ENCODE results near the gene FAM131A.

The FAM131A gene

DNA sequence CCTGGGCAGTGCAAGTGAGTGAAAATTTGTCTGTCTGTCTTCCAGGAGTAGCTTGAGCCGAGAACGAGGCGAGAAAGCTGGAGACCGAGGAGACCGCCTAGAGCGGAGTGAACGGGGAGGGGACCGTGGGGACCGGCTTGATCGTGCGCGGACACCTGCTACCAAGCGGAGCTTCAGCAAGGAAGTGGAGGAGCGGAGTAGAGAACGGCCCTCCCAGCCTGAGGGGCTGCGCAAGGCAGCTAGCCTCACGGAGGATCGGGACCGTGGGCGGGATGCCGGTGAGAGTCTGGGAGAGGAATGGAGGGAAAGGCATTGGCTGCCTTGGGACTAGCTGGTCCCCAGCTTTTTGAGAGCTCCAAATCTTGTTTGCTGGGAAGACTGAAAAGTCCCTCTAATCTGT is 10.2 kb upstream of the FAM131A start:
- TF ChIP-seq FOXP2 (optimal IDR thresholded peaks at IDR 0.05; ENCODE audit: borderline replicate concordance, extremely low read depth, extremely low read length, insufficient read depth) (no peak), POLR2AphosphoS5 (IDR thresholded peaks at IDR 0.05; ENCODE audit: low read depth, low read length) (no peak), TAF1 (IDR thresholded peaks at IDR 0.05; ENCODE audit: borderline replicate concordance, insufficient read depth, low read length) (no peak), SIN3A (IDR thresholded peaks at IDR 0.05; ENCODE audit: borderline replicate concordance, insufficient read depth, low read length) (no peak)
- TF ChIP-seq, protein P1, sequence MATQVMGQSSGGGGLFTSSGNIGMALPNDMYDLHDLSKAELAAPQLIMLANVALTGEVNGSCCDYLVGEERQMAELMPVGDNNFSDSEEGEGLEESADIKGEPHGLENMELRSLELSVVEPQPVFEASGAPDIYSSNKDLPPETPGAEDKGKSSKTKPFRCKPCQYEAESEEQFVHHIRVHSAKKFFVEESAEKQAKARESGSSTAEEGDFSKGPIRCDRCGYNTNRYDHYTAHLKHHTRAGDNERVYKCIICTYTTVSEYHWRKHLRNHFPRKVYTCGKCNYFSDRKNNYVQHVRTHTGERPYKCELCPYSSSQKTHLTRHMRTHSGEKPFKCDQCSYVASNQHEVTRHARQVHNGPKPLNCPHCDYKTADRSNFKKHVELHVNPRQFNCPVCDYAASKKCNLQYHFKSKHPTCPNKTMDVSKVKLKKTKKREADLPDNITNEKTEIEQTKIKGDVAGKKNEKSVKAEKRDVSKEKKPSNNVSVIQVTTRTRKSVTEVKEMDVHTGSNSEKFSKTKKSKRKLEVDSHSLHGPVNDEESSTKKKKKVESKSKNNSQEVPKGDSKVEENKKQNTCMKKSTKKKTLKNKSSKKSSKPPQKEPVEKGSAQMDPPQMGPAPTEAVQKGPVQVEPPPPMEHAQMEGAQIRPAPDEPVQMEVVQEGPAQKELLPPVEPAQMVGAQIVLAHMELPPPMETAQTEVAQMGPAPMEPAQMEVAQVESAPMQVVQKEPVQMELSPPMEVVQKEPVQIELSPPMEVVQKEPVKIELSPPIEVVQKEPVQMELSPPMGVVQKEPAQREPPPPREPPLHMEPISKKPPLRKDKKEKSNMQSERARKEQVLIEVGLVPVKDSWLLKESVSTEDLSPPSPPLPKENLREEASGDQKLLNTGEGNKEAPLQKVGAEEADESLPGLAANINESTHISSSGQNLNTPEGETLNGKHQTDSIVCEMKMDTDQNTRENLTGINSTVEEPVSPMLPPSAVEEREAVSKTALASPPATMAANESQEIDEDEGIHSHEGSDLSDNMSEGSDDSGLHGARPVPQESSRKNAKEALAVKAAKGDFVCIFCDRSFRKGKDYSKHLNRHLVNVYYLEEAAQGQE (IDR thresholded peaks at IDR 0.05; ENCODE audit: insufficient read depth in 1 of 2, low read depth in 2 of 2, low read length in 2 of 2): no peak

DNA sequence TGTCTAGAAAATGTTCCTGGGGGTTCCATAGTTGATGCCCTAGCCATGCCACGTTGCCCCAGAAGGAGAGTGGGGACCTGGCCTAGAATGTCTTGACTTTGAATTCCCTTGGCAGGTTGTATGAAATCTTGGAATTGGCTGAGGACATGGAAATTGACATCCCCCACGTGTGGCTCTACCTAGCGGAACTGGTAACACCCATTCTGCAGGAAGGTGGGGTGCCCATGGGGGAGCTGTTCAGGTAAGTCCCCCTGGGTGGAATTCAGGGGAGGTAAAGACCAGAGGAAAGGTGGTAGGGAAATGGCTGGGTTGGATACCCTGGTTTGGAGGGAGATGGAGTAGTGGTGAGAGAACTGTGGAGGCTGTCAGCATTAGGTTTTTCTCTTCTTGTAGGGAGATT is 8.9 kb upstream of the FAM131A start:
- TF ChIP-seq, protein P1 (IDR thresholded peaks at IDR 0.05; ENCODE audit: insufficient read depth in 1 of 2, low read depth in 2 of 2, low read length in 2 of 2): no peak
- no peak for TF ChIP-seq POLR2AphosphoS5 (IDR thresholded peaks at IDR 0.05; ENCODE audit: low read depth, low read length)
- no peak for TF ChIP-seq SIN3A (IDR thresholded peaks at IDR 0.05; ENCODE audit: borderline replicate concordance, insufficient read depth, low read length)
- no peak for TF ChIP-seq TAF1 (IDR thresholded peaks at IDR 0.05; ENCODE audit: borderline replicate concordance, insufficient read depth, low read length)
- TF ChIP-seq FOXP2 (optimal IDR thresholded peaks at IDR 0.05; ENCODE audit: borderline replicate concordance, extremely low read depth, extremely low read length, insufficient read depth): no peak

DNA sequence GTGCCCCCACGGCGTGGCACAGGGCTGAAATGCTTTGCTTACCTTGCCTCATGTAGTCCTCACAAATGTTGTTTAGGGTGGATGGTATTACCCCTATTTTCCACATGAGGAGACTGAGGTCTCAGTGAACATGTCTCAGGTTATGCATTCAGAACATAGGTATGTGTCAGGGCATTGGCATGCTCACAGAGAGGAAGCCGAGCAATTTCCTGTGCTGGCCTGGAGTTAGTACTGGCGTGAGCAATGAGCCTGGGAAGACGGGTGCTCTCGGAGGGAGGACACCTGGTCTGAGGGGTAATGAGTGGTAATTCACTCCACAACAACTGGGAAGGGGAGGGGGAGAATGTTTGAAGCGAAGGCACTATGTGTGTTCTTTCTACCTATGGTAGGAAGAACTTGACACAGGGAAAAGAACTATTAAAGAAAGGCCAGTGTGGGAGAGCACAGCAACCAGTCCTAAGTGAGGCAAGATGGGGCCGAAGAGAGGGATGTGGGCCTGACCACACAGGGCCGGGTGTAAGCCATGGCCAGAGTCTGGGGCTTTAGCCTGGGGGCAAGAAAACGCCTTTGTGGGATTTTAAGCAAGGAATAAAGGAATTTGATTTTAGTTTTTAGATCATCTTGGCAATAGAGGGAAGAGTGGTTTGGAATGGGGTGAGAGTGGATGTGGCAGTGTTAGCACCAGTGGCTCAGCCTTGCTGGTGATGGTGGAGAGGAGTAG is 4.9 kb upstream of the FAM131A start:
- TF ChIP-seq, protein P1 (IDR thresholded peaks at IDR 0.05; ENCODE audit: insufficient read depth in 1 of 2, low read depth in 2 of 2, low read length in 2 of 2): no peak
- TF ChIP-seq TAF1 (IDR thresholded peaks at IDR 0.05; ENCODE audit: borderline replicate concordance, insufficient read depth, low read length): no peak
- TF ChIP-seq FOXP2 (optimal IDR thresholded peaks at IDR 0.05; ENCODE audit: borderline replicate concordance, extremely low read depth, extremely low read length, insufficient read depth): no peak
- TF ChIP-seq POLR2AphosphoS5 (IDR thresholded peaks at IDR 0.05; ENCODE audit: low read depth, low read length): no peak; the same call in 1 of the 2 replicates
- TF ChIP-seq SIN3A (IDR thresholded peaks at IDR 0.05; ENCODE audit: borderline replicate concordance, insufficient read depth, low read length): no peak

DNA sequence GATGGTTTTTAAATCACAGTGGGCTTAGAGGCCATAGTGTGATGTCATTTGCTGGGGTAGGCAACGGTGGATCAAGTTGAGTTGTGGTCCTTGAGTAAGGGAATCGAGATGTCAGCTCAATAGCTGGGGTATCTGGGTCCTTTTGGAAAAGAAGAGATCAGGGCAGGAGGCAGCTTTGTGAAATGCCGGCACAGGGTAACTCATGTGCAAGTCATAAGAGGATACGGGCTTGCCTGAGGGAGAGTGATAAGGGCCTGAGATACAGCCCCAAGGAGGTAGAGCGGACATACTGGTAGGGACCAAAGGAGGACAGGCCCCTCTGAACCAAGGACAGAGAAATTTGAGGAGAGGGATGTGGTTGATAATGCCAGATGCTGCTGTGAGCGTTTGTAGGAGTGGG is 4.2 kb upstream of the FAM131A start:
- TF ChIP-seq, protein P1 (IDR thresholded peaks at IDR 0.05; ENCODE audit: insufficient read depth in 1 of 2, low read depth in 2 of 2, low read length in 2 of 2): no peak
- no peak for TF ChIP-seq FOXP2 (optimal IDR thresholded peaks at IDR 0.05; ENCODE audit: borderline replicate concordance, extremely low read depth, extremely low read length, insufficient read depth)
- no peak for TF ChIP-seq SIN3A (IDR thresholded peaks at IDR 0.05; ENCODE audit: borderline replicate concordance, insufficient read depth, low read length)
- no peak for TF ChIP-seq POLR2AphosphoS5 (IDR thresholded peaks at IDR 0.05; ENCODE audit: low read depth, low read length)
- no peak for TF ChIP-seq TAF1 (IDR thresholded peaks at IDR 0.05; ENCODE audit: borderline replicate concordance, insufficient read depth, low read length)
